Body of pancreas (tissue), 4 donors: Measurements from ENCODE around the gene ADPRHL1. TPM values are rescaled to one million over a fixed set of nuclear protein-coding genes. Genes with fewer than 3 reads are reported as not detected.

ENCODE experiments used
- ATAC-seq: fragments of 150-250 bp; one replicate; pipeline ENCODE4 v1.9.1; 2016
- DNase-seq, 4 donors: peaks; one replicate each; pipeline ENCODE4 v3.0.0-alpha.2; 2019
- H3K27ac ChIP-seq, 4 donors: fragments of 200-600 bp; sonication (generic); 1 replicate in 3 of 4; 2 replicates in 1 of 4; pipeline versions ENCODE4 v1.5.1 to v1.6.1; 2016 to 2019; ENCODE audit warnings: mild to moderate bottlenecking in 1 of 4, mixed read lengths in 1 of 4, moderate library complexity in 1 of 4
- H3K27me3 ChIP-seq, 2 donors: fragments of 200-600 bp; sonication (generic); one replicate each; pipeline ENCODE4 v1.6.0; 2016; ENCODE audit warnings: mild to moderate bottlenecking in 1 of 2
- H3K36me3 ChIP-seq, 2 donors: fragments of 200-600 bp; sonication (generic); replicated peaks in 1 of 2; 2 replicates each; pipeline ENCODE4 v1.5.1; 2016; ENCODE audit warnings: low read depth in 2 of 2; ENCODE audit not compliant: insufficient read depth in 1 of 2
- H3K4me1 ChIP-seq: fragments of 200-600 bp; sonication (generic); one replicate; pipeline ENCODE4 v1.6.0; 2016
- H3K4me3 ChIP-seq, 2 donors: fragments of 200-600 bp; sonication (generic); 1 replicate in 1 of 2; 2 replicates in 1 of 2; pipeline ENCODE4 v1.5.1; 2016 to 2019
- H3K9me3 ChIP-seq, 3 donors: fragments of 200-600 bp; sonication (generic); 1 replicate in 2 of 3; 2 replicates in 1 of 3; pipeline ENCODE4 v1.5.1; 2016
- POLR2A ChIP-seq, 3 donors: fragments of 450-650 bp; IDR thresholded peaks; one replicate each; pipeline ENCODE4 v1.6.1; 2016; ENCODE audit warnings: antibody characterized with exemption in 3 of 3, mild to moderate bottlenecking in 2 of 3
- WGBS, 2 donors: methylation state at CpG; one replicate each; pipeline ENCODE4 v1.1.5; 2017; 5-methylcytosine and 5-hydroxymethylcytosine counted together
- intact Hi-C: fragments of 100-400 bp; cut with DNase I; formaldehyde crosslinking; loops from one replicate; pipeline ENCODE4 v1.15.1; 2023
- total RNA-seq, 2 donors: library from RNA; depleted of rRNA; stranded (reverse); fragments of >200 nt; gene quantifications; one replicate each; pipeline ENCODE4 v1.1.0, GENCODE V29; 2016
- TF ChIP-seq, protein P1 (sequence below), 7 experiments: fragments of 450-650 bp in 4 of 7; fragments of 200-600 bp in 3 of 7; sonication (generic) in 3 of 7; IDR thresholded peaks; one replicate each; pipeline ENCODE4 v1.5.1; 2016 to 2019; ENCODE audit warnings: antibody characterized with exemption in 7 of 7

The ADPRHL1 gene
- total RNA-seq, 2 donors from 2014 or later, result 6.0 to 15.8 TPM

GRCh38 chr13:113415032-113415431 lies 38.3 kb downstream of the ADPRHL1 start:
- no peak overlapping the region for H3K27ac ChIP-seq
- no peaks in the 10 kb centered on the region for H3K27me3 ChIP-seq
- no peak for ATAC-seq
- H3K4me1 ChIP-seq, result no peaks in the 10 kb centered on the region
- H3K36me3 ChIP-seq, result no peaks in the 10 kb centered on the region
- 85 to 86% methylated on average over 13 to 15 of the region's 15 CpGs for WGBS, 2 donors
- TF ChIP-seq POLR2A (IDR thresholded peaks at IDR 0.05), result no peak
- TF ChIP-seq, protein P1, sequence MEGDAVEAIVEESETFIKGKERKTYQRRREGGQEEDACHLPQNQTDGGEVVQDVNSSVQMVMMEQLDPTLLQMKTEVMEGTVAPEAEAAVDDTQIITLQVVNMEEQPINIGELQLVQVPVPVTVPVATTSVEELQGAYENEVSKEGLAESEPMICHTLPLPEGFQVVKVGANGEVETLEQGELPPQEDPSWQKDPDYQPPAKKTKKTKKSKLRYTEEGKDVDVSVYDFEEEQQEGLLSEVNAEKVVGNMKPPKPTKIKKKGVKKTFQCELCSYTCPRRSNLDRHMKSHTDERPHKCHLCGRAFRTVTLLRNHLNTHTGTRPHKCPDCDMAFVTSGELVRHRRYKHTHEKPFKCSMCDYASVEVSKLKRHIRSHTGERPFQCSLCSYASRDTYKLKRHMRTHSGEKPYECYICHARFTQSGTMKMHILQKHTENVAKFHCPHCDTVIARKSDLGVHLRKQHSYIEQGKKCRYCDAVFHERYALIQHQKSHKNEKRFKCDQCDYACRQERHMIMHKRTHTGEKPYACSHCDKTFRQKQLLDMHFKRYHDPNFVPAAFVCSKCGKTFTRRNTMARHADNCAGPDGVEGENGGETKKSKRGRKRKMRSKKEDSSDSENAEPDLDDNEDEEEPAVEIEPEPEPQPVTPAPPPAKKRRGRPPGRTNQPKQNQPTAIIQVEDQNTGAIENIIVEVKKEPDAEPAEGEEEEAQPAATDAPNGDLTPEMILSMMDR (IDR thresholded peaks at IDR 0.05), result no peak
- H3K9me3 ChIP-seq, result no peaks in the 10 kb centered on the region
- no peak for DNase-seq
- H3K4me3 ChIP-seq, result no peak overlapping the region
- intact Hi-C loops, result no loop called here

DNA sequence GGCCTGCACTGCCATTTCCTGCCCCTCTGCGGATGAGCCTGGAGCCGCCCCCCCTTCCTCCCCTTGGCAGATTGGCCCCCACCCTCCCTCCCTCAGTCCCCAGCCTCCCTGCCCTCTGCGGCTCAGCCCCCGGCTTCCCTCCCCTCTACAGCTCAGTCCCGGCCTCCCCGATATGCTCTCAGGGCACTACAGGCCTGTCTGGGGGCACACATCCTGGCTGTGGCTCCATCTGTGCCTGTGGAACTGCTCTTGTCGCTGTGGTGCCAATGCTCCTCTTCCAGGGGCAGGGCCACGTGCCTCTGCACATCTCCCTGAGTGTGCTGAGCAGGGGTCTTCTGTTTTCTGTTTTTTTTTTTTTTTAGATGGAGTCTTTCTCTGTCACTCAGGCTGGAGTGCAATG lies 39.0 kb downstream of the ADPRHL1 start:
- Histone ChIP-seq H3K4me1 (no peaks in the 10 kb centered on the region), H3K36me3 (no peaks in the 10 kb centered on the region), H3K27me3 (no peaks in the 10 kb centered on the region), H3K4me3 (no peak overlapping the region), H3K9me3 (no peaks in the 10 kb centered on the region), H3K27ac (no peak overlapping the region)
- 78 to 81% methylated on average over 2 to 6 of the region's 8 CpGs for WGBS, 2 donors
- ATAC-seq (no peak), DNase-seq (no peak)
- intact Hi-C loops, result no loop called here
- TF ChIP-seq, protein P1 (IDR thresholded peaks at IDR 0.05), result no peak
- TF ChIP-seq POLR2A (IDR thresholded peaks at IDR 0.05), result no peak

DNA sequence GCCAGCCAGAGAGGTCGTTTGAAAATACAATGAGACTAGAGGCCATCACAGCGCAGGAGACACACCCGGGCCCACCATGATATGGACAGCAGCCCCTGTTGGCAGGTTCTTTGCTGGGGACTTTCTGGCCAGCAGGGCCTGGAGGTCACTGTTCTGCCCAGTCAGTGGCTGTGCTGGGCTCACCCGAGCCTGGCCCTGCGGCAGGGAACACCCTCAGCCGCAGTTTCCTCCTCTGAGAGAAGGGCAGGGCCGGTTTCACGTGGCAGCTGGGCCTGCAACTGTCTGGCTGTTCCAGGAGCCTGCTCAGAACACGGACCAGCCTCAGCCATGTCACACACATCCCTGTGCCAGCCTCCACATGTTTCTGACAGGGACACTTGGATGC lies 39.4 kb downstream of the ADPRHL1 start:
- no peak overlapping the region for H3K27ac ChIP-seq
- H3K4me3 ChIP-seq, result no peak overlapping the region
- ATAC-seq (no peak), DNase-seq (no peak)
- TF ChIP-seq, protein P1 (IDR thresholded peaks at IDR 0.05), result no peak
- TF ChIP-seq POLR2A (IDR thresholded peaks at IDR 0.05), result no peak
- WGBS, 2 donors, result 67 to 69% methylated on average over 3 to 9 of the region's 9 CpGs
- H3K36me3 ChIP-seq, result no peaks in the 10 kb centered on the region
- no peaks in the 10 kb centered on the region for H3K9me3 ChIP-seq
- intact Hi-C loops, result no loop called here
- no peaks in the 10 kb centered on the region for H3K4me1 ChIP-seq
- no peaks in the 10 kb centered on the region for H3K27me3 ChIP-seq

DNA sequence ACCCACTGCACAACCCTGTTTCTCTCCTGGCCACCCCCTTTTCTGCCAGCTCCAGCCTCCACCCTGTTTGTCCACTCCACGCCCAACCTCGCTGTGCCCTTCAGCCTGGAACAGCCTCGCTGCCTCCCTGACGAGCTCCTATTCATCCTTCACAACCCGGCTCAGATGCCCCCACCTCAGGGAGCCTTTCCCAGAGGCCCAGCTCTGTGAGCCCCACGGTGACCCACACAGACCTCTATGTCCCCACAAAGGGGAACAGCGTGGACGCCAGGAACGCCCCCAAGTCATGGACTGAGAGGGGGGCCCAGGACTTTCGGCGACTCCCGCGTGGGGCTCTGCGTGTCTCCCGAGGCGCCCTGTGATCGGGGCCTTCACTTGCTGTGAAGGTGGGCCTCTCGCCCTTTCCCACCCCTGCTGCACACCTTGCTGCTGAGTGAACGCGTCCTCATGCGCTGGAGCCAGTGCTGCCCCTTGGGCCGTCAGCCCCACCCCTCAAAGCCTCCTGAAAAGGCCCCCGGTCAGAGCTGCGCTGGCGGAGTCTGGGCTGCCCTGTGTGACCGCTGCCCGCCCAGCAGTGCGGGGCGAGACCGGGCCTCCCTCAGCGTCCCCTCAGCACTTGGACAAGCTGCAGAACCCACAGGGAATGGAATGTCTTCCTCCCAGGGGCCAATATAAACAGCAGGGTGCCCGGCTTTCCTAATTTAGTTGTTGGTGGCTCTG lies 40.0 kb downstream of the ADPRHL1 start:
- Histone ChIP-seq H3K36me3 (no peaks in the 10 kb centered on the region), H3K27me3 (no peaks in the 10 kb centered on the region), H3K9me3 (no peaks in the 10 kb centered on the region), H3K4me3 (no peak overlapping the region), H3K4me1 (no peaks in the 10 kb centered on the region), H3K27ac (no peak overlapping the region)
- DNase-seq (no peak), ATAC-seq (no peak)
- intact Hi-C loops, result no loop called here
- 87 to 90% methylated on average over 9 to 32 of the region's 32 CpGs for WGBS, 2 donors
- TF ChIP-seq, protein P1 (IDR thresholded peaks at IDR 0.05), result no peak
- TF ChIP-seq POLR2A (IDR thresholded peaks at IDR 0.05), result no peak

- intact Hi-C loops, result no loop called here
- Histone ChIP-seq H3K4me1 (no peaks in the 10 kb centered on the region), H3K9me3 (no peaks in the 10 kb centered on the region), H3K4me3 (no peak overlapping the region), H3K27me3 (no peaks in the 10 kb centered on the region), H3K36me3 (no peaks in the 10 kb centered on the region), H3K27ac (no peak overlapping the region)
- 95% methylated on average over 9 to 25 of the region's 27 CpGs for WGBS, 2 donors
- TF ChIP-seq POLR2A (IDR thresholded peaks at IDR 0.05), result no peak
- TF ChIP-seq, protein P1 (IDR thresholded peaks at IDR 0.05), result no peak
- ATAC-seq, result no peak
- no peak for DNase-seq
These were observed 40.8 kb downstream of the ADPRHL1 start for GRCh38 chr13:113412440-113412839.
